ENCODE data around the gene TMEM270.
"Not testable (repeated sequence)": the region's sequence is repeated elsewhere in the genome, so short reads cannot be mapped to it uniquely, and the experiment has no call there.

Gene TMEM270

GRCh38 chr7:73852500-73852899 is 8.5 kb upstream of the TMEM270 start:
- no peak for DNase-seq (ENCODE audit: low read depth in 2 of 2)

- DNase-seq (ENCODE audit: low read depth in 2 of 2): no peak
Observed at GRCh38 chr7:73856941-73857340, 4.0 kb upstream of the TMEM270 start.

- DNase-seq (ENCODE audit: low read depth in 2 of 2): no peak
Observed at GRCh38 chr7:73858807-73859206, 2.2 kb upstream of the TMEM270 start.

DNA sequence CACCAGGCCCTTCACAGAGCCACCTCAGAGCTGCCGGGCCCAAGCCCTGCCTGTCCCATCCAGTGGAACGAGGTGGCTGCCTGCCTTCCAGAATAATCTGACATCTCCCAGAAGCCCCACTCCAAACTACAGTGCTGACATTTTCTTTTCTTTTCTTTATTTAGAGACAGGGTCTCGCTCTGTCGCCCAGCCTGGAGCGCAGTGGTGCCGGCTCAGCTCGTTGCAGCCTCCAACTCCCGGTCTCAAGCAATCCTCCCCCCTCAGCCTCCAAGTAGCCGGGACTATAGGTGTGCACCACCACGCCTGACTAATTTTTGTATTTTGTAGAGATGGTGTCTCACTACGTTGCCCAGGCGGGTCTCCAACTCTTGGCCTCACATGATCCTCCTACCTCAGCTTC is 346 bp downstream of the TMEM270 start:
- no peak for DNase-seq (ENCODE audit: low read depth in 2 of 2)

DNA sequence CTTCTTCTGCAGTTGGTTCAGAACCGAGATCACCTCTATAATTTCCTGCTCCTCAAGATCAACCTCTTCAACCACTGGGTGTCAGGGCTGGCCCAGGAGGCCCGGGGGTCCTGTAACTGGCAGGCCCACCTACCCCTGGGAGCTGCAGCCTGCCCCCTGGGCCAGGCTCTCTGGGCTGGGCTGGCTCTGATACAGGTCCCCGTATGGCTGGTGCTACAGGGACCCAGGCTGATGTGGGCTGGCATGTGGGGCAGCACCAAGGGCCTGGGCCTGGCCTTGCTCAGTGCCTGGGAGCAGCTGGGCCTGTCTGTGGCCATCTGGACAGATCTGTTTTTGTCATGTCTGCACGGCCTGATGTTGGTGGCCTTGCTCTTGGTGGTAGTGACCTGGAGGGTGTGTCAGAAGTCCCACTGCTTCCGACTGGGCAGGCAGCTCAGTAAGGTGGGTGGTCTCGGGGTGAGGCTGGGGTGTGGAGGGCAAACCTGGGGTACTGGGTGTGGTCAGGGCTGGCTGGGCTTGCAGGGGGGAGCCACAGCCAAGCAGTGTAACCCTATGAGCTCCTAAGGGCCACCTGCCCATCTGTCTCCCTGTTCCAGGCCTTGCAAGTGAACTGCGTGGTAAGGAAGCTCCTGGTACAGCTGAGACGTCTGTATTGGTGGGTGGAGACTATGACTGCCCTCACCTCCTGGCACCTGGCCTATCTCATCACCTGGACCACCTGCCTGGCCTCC is 4.2 kb downstream of the TMEM270 start:
- no peak for DNase-seq (ENCODE audit: low read depth in 2 of 2)

GRCh38 chr7:73865738-73866445 is 4.9 kb downstream of the TMEM270 start:
- DNase-seq (ENCODE audit: low read depth in 2 of 2): no peak

DNA sequence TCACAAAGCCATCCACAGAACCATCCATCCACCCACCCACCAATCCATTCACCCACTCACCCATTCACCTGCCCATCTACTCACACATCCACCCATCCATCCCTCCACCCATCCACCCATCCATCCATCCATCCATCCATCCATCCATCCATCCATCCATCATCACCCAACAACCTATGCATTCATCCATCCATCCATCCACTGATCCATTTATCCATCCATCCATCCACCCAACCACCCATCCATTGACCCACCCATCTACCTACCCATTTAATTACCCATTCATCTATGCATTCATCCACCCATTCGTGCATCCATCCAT is 5.4 kb downstream of the TMEM270 start:
- DNase-seq (ENCODE audit: low read depth in 2 of 2): no peak

DNA sequence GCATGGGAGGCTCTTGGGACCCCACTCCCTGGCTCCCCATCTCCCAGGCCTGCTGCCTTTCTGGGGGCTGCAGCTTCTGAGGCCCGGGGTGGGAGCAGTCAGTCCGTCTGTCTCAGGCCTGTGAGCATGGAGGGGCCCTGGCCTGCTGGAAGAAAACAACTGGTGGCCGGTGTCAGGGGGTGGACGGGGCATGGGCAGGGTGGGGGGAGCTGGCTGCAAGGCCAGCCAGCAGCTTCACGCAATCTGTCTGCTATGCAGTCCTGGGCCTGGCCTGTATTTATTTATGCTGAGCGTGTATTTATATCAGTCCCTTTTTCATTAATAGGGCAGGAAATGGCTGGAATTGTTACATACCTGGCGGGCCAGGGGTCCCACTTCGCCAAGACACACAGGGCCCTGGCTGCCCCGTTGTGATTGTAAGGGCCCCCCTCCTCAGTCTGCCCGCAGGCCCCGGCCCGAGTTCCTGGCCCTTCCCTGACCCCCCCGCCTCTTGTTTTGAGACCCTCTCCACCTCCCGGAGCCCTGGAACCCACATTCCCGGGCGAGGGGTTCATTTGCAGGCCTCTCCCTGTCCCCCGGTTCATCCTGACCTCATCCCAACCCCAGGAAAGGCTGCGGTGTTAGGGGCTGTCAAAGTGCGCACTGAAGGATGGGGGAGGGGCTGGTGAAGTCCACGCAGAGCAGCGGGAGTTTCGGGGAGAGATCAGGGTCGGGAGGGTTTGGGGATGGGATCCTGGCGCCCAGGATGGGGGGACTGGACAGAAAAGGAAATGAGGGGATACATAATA is 8.2 kb downstream of the TMEM270 start:
- DNase-seq (ENCODE audit: low read depth in 2 of 2): no peak

DNA sequence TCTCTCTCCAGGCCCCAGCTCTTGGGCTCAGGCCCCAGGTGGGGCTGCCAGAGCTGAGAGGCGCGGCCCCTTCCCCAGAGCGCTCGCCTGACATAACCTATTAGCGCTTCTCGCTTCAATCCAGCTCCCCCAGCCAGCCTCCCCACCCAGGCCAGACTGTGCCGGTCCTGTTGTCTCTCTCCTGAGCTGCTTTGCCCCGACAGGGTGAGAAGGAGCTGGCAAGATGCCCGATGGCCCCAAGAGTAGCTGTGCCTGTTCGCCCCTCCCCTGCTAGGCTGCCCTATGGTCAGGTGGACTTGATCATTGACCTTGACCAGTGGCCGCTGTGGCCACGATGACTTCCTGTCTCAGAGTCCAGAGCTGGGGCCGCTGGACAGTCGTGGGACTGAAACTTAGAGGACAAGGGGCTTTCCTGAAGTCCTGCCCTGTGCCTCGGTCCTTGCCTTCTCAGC is 9.1 kb downstream of the TMEM270 start:
- DNase-seq (ENCODE audit: low read depth in 2 of 2): no peak

GRCh38 chr7:73871163-73872011 is 10.4 kb downstream of the TMEM270 start:
- DNase-seq (ENCODE audit: low read depth in 2 of 2): no peak

- no peak for DNase-seq (ENCODE audit: low read depth in 2 of 2)
Observed at GRCh38 chr7:73872056-73872908, 11.3 kb downstream of the TMEM270 start.

DNA sequence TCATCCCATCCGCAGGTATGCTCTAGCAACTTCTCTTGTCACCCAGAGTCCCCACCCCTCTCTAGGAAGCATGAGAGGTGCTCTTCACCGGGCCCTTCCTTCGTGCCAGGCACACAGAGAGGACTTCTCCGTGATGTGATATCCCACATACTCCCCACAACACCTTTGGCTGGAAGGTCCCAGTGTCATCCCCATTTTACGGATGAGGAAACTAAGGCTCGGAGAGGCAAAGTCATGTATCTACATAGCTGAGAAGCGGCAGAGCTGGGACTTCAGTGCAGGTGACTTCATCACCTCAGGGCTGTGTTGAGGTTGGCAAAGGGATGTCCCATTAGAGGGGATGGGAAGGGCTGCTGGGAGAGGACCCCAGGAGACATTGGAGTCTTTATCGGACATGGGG is 15.4 kb downstream of the TMEM270 start:
- DNase-seq (ENCODE audit: low read depth in 2 of 2): no peak

DNA sequence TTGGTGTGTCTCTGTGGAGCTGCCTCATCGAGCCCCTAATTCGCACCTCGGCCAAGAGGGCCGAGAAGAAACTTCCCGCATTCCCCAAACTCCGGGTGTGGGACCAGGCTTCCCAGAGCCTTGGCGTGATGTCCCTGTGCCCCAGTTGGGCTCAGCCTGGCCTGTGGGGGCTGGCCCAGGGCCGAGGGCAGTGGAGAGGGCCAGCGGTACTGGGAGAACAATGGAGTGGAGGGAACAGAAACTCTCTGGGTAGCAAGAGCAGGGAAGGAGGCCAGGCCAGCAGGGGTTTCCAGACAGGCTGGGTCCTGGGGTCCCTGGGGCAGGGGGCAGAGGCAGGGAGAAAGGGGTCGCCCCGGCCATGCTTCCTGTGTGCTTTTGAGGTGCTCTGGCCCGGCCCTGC is 16.0 kb downstream of the TMEM270 start:
- DNase-seq (ENCODE audit: low read depth in 2 of 2): no peak

GRCh38 chr7:73879977-73880681 is 19.2 kb downstream of the TMEM270 start:
- DNase-seq (ENCODE audit: low read depth in 2 of 2): no peak

GRCh38 chr7:73880755-73881328 is 19.9 kb downstream of the TMEM270 start:
- no peak for DNase-seq (ENCODE audit: low read depth in 2 of 2)

GRCh38 chr7:73881352-73882046 is 20.5 kb downstream of the TMEM270 start:
- no peak for DNase-seq (ENCODE audit: low read depth in 2 of 2)

GRCh38 chr7:73882047-73882402 is 21.1 kb downstream of the TMEM270 start:
- DNase-seq (ENCODE audit: low read depth in 2 of 2): no peak

DNA sequence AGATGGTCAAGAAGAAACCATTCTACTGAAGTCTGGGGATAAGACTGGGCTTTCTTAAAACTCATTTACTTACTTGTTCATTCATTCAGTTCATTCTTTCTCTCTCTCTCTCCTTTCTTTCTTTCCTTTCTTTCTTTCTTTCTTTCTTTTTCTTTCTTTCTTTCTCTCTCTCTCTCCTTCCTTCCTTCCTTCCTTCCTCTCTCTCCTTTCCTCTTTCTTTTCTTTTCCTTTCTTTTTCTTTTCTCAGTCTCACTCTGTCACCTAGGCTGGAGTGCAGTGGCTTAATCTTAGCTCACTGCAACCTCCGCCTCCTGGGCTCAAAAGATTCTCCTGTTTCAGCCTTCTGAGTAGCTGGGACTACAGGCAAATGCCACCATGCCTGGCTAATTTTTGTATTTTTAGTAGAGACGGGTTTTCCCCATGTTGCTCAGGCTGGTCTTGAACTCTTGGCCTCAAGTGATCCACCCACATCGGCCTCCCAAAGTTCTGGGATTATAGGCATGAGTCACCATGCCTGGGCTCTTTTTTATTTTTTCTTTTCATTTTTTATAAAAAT is 24.0 kb downstream of the TMEM270 start:
- DNase-seq (ENCODE audit: low read depth in 2 of 2): not testable (repeated sequence)

DNA sequence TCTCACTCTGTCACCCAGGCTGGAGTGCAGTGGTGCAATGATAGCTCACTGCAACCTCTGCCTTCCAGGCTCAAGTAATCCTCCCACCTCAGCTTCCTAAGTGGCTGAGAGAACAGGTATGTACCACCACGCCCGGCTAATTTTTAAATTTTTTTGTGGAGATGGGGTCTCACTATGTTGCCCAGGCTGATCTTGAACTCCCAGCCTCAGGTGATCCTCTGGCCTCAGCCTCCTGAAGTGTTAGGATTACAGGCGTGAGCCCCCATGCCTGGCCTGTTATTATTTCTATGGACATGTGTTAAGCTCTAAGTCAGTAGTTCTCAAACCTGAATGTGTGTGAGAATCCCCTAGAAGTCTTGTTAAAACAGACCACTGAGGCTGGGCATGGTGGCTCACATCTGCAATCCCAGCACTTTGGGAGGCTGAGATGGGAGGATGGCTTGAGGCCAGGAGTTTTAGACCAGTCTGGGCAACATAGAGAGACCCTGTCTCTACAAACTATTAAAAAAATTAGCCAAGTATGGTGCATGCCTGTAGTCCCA is 24.5 kb downstream of the TMEM270 start:
- DNase-seq (ENCODE audit: low read depth in 2 of 2): no peak

Data from stimulated activated CD4-positive, alpha-beta T cell treated with anti-CD3 and anti-CD28 coated beads, Interleukin-15, amount 100 ng/mL, for 48 hours (primary cell).